MCF 10A (cell line): ENCODE results near the gene TMEM163. TPM values are rescaled to one million over a fixed set of nuclear protein-coding genes. Genes with fewer than 3 reads are reported as not detected.

Experiments
- BruUV-seq: library from RNA; stranded (reverse); fragments of 400-500 nt; replicated peaks from 2 replicates; lab custom pipeline; 2021; lab: Mats Ljungman, UMichigan
- CTCF ChIA-PET: fragments of 300-600 bp; sonication (Branson Sonifier 250); formaldehyde crosslinking; extraction: SDS; loops from one replicate; lab custom pipeline; 2021; ENCODE audit warnings: antibody characterized with exemption, inconsistent platforms; lab: Yijun Ruan, JAX
- POLR2A ChIA-PET: fragments of 300-600, 350-650 bp; sonication (Branson Sonifier 250); formaldehyde crosslinking; extraction: SDS; loops from one replicate; lab custom pipeline; 2020; ENCODE audit warnings: antibody characterized with exemption, inconsistent platforms; lab: Yijun Ruan, JAX
- DNase-seq: peaks from one replicate; pipeline ENCODE4 v3.0.0-alpha.2; 2018; ENCODE audit not compliant: unreplicated experiment
- H3K27ac Mint-ChIP-seq: one replicate; pipeline ENCODE4 v1.8.0; 2022; ENCODE audit warnings: mild to moderate bottlenecking, low read depth, mixed read lengths; ENCODE audit not compliant: unreplicated experiment
- H3K27me3 Mint-ChIP-seq: one replicate; pipeline ENCODE4 v1.8.0; 2022; ENCODE audit warnings: mixed read lengths; ENCODE audit not compliant: insufficient read depth, unreplicated experiment
- H3K36me3 Mint-ChIP-seq: one replicate; pipeline ENCODE4 v1.8.0; 2022; ENCODE audit warnings: mild to moderate bottlenecking, moderate library complexity, mixed read lengths; ENCODE audit not compliant: insufficient read depth, unreplicated experiment
- H3K4me1 Mint-ChIP-seq: one replicate; pipeline ENCODE4 v1.8.0; 2022; ENCODE audit warnings: mixed read lengths; ENCODE audit not compliant: insufficient read depth, unreplicated experiment
- H3K4me3 Mint-ChIP-seq: one replicate; pipeline ENCODE4 v1.8.0; 2022; ENCODE audit warnings: mild to moderate bottlenecking, moderate library complexity, mixed read lengths; ENCODE audit not compliant: unreplicated experiment
- H3K9me3 Mint-ChIP-seq: one replicate; pipeline ENCODE4 v1.8.0; 2022; ENCODE audit warnings: mixed read lengths; ENCODE audit not compliant: unreplicated experiment
- intact Hi-C: fragments of 100-400 bp; cut with micrococcal nuclease; formaldehyde crosslinking; loops from 2 replicates; pipeline ENCODE4 v1.14.1; 2022
- total RNA-seq: library from RNA; stranded (reverse); gene quantifications from 2 replicates; pipeline ENCODE4 v1.2.3, GENCODE V29; 2022
- TF ChIP-seq, protein P1 (sequence below): fragments of 200-600 bp; IDR thresholded peaks from one replicate; pipeline ENCODE4 v1.8.0; 2022; ENCODE audit warnings: antibody characterized with exemption, mild to moderate bottlenecking; ENCODE audit not compliant: unreplicated experiment

Gene TMEM163
- total RNA-seq, 1 experiment from 2014 or later = not detected

DNA sequence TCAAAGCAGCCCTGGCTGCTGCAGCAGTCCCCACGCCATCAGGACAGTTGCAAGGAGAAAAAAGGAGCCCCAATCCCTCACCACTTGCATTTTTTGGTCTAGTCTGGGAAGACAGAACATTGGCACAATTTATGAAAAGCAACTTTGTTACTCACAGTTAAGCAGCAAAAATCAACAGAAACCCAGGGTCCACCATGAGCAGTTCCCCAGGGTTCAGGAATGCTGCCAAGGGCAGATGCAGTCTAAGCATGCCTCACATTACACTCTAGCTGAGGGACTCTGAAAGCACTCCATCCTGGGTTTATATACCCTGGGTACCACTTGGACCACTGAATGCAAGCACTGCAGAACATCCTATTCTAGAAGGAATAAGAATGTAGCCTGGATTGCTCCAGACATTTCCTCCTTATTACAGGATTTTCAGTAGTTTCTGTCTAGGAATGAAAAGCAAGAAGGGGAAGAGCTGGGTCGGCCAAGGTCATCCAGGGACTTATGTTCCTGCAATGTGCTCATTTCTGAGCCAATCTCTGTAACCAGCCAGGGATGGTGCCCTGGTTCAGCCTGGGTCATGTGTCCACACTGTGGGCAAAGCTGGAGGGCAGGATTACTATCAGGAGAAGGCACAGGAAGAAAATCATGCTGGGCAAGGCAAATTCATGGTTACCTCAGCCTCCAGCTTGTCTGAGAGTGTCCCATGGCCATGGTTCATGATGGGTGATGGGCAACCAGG is 19.5 kb upstream of the TMEM163 start:
- ChIA-PET POLR2A (no interaction called here), CTCF (interaction anchor here (0.5 kb wide), 1 partner anchor 45 kb away, joined by 4 read pairs; no protein-coding TSS in a partner anchor)
- intact Hi-C loops = no loop called here
- TF ChIP-seq, protein P1, sequence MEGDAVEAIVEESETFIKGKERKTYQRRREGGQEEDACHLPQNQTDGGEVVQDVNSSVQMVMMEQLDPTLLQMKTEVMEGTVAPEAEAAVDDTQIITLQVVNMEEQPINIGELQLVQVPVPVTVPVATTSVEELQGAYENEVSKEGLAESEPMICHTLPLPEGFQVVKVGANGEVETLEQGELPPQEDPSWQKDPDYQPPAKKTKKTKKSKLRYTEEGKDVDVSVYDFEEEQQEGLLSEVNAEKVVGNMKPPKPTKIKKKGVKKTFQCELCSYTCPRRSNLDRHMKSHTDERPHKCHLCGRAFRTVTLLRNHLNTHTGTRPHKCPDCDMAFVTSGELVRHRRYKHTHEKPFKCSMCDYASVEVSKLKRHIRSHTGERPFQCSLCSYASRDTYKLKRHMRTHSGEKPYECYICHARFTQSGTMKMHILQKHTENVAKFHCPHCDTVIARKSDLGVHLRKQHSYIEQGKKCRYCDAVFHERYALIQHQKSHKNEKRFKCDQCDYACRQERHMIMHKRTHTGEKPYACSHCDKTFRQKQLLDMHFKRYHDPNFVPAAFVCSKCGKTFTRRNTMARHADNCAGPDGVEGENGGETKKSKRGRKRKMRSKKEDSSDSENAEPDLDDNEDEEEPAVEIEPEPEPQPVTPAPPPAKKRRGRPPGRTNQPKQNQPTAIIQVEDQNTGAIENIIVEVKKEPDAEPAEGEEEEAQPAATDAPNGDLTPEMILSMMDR = no peak
- Mint-ChIP-seq H3K9me3 (no peaks in the 10 kb centered on the region), H3K27ac (no peak overlapping the region), H3K36me3 (no peaks in the 10 kb centered on the region), H3K27me3 (no peaks in the 10 kb centered on the region), H3K4me3 (no peak overlapping the region), H3K4me1 (no peaks in the 10 kb centered on the region)
- no TSS peak for BruUV-seq
- no peak for DNase-seq

DNA sequence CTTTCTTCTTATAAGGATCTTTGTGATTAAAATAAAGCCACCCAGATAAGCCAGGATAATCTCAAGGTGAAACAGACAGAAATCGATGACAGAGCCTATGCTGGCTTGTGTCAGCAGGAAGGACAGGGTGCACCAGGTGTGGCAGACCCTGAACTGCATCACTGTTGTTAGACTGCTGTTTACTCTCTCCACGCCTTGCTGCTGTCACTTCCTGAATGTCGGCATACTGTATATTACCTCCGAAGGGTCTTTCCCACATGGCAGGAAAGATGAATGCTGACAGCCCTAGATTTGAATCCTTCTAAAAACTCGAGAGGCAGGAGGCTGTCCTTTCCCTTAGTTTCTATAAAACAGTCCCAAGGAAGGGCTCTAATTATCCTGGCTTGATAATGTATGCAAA is 18.9 kb upstream of the TMEM163 start:
- BruUV-seq = no TSS peak
- Mint-ChIP-seq H3K4me3 (no peak overlapping the region), H3K9me3 (no peaks in the 10 kb centered on the region), H3K36me3 (no peaks in the 10 kb centered on the region), H3K4me1 (no peaks in the 10 kb centered on the region), H3K27ac (no peak overlapping the region), H3K27me3 (no peaks in the 10 kb centered on the region)
- TF ChIP-seq, protein P1 = no peak
- intact Hi-C loops = no loop called here
- DNase-seq = no peak
- CTCF ChIA-PET = no interaction called here
- POLR2A ChIA-PET = no interaction called here

DNA sequence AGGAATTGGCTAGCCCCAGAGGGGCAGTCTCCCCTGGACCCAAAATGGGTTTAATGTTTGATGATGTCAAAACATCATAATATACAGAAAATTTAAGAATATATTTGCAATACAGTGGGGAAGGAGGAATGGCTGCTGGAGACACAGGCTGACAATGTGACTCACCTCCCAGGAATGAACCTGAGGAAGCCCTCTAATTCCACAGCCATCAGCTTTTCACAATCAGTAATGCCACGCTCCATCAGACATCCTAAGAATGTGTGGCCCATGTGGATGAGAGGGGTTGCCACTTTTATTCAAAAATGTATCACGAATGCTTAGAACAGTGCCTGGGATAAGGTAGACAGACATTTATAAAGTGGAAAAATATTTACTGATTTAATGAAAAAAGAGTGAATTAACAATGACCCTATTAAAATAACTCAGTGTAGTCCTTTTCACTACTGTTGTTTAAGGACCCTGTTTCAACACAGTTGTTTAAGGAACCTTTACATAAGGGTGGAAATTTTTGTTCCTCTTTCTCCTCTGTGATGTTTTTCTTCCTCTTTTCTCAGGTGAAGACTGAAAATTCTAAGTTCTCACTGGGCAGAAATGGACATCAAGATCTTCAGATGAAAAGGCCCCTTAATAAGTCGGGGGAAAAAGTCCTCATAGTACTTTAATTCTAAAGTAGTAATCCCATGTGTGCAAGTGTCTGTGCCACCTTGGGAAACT is 17.5 kb upstream of the TMEM163 start:
- DNase-seq = peak; percentile 63
- H3K9me3 Mint-ChIP-seq = no peaks in the 10 kb centered on the region
- H3K27me3 Mint-ChIP-seq = no peaks in the 10 kb centered on the region
- no peak overlapping the region for H3K4me3 Mint-ChIP-seq
- no peak overlapping the region for H3K27ac Mint-ChIP-seq
- intact Hi-C loops = no loop called here
- H3K36me3 Mint-ChIP-seq = no peaks in the 10 kb centered on the region
- ChIA-PET CTCF (interaction anchor here (0.6 kb wide), 1 partner anchor 35 kb away, joined by 3 read pairs; no protein-coding TSS in a partner anchor), POLR2A (no interaction called here)
- no TSS peak for BruUV-seq
- TF ChIP-seq, protein P1 = no peak
- H3K4me1 Mint-ChIP-seq = no peaks in the 10 kb centered on the region

DNA sequence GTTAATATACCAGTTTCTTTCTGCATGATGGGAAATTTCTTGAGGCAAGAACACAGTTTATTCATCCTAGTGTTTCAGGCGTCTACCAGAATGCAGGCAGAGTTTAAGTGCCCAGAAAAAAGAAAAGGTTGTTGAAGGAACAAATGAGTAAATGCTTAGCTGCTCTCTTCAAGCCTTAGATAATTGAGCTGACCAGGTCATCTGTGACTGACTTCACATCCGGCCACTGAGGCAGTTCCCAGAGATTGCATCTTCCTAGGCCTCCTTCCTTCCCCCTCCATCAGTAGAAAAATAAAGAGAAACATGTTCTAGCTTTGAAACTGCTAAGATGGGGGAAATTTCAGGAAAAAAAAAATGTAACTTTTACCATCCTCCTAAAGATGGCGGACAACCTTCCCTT is 9.4 kb upstream of the TMEM163 start:
- DNase-seq = no peak
- no peak overlapping the region for H3K4me3 Mint-ChIP-seq
- TF ChIP-seq, protein P1 = no peak
- BruUV-seq = no TSS peak
- H3K9me3 Mint-ChIP-seq = peaks cover 6% of the 10 kb centered on the region
- H3K36me3 Mint-ChIP-seq = no peaks in the 10 kb centered on the region
- ChIA-PET POLR2A (no interaction called here), CTCF (interaction anchor here (0.7 kb wide), 1 partner anchor 263 kb away, joined by 3 read pairs; no protein-coding TSS in a partner anchor)
- intact Hi-C loops = loop anchor here (10.0 kb wide), 1 partner anchor 167 kb away; no protein-coding TSS in a partner anchor
- no peaks in the 10 kb centered on the region for H3K27me3 Mint-ChIP-seq
- H3K4me1 Mint-ChIP-seq = no peaks in the 10 kb centered on the region
- H3K27ac Mint-ChIP-seq = no peak overlapping the region
